ENCODE data around the gene TMEM203.

DNA sequence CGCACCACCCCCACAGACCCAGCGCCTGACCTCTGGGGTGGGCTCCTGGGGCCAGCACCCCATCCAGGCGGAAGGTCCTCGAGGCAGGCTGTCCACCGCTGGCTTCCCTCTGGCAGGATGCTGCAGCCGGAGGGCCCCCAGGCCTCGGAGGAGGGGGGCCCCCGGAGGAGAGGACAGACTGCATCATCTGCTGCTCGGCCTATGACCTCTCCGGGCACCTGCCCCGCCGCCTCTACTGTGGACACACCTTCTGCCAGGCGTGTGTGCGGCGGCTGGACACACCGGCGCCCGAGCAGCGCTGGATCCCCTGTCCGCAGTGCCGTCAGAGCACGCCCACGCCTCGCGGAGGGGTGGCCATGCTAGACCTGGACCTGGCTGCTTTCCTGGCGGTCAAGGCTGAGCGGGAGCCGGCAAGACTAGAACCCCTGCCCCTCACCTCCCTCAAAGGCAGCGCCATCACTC is 23.1 kb upstream of the TMEM203 start:
- TF ChIP-seq, protein P1, sequence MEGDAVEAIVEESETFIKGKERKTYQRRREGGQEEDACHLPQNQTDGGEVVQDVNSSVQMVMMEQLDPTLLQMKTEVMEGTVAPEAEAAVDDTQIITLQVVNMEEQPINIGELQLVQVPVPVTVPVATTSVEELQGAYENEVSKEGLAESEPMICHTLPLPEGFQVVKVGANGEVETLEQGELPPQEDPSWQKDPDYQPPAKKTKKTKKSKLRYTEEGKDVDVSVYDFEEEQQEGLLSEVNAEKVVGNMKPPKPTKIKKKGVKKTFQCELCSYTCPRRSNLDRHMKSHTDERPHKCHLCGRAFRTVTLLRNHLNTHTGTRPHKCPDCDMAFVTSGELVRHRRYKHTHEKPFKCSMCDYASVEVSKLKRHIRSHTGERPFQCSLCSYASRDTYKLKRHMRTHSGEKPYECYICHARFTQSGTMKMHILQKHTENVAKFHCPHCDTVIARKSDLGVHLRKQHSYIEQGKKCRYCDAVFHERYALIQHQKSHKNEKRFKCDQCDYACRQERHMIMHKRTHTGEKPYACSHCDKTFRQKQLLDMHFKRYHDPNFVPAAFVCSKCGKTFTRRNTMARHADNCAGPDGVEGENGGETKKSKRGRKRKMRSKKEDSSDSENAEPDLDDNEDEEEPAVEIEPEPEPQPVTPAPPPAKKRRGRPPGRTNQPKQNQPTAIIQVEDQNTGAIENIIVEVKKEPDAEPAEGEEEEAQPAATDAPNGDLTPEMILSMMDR (IDR thresholded peaks at IDR 0.05 in 4 of 5, conservative IDR thresholded peaks at IDR 0.05 in 1 of 5), result no peak
- no peak for TF ChIP-seq POLR2A (IDR thresholded peaks at IDR 0.05)

Measured in gastrocnemius medialis (tissue), 4 donors.